ENCODE measurements around the gene CRELD1.
"Not testable (repeated sequence)": the region's sequence is repeated elsewhere in the genome, so short reads cannot be mapped to it uniquely, and the experiment has no call there.

- not testable (repeated sequence) for TF ChIP-seq BHLHE40 (IDR thresholded peaks at IDR 0.05; ENCODE audit: borderline replicate concordance); FOXK2 (IDR thresholded peaks at IDR 0.05); TARDBP (IDR thresholded peaks at IDR 0.05); LEF1 (IDR thresholded peaks at IDR 0.05; ENCODE audit: borderline replicate concordance); FOXM1 (IDR thresholded peaks at IDR 0.05; ENCODE audit: borderline replicate concordance)
These were observed 36.8 kb upstream of the CRELD1 start for GRCh38 chr3:9896755-9897407.

Data from HEK293T (cell line).